ENCODE data around the gene MID2.
"Not testable (repeated sequence)": the region's sequence is repeated elsewhere in the genome, so short reads cannot be mapped to it uniquely, and the experiment has no call there.

The MID2 gene

GRCh38 chrX:107848591-107848990, 22.9 kb downstream of the MID2 start:
- H3K27me3 Mint-ChIP-seq (ENCODE audit: low read depth, poor library complexity): no peaks in the 10 kb centered on the region
- no peak overlapping the region for H3K4me3 Mint-ChIP-seq
- no peak for DNase-seq
- TF ChIP-seq CTCF (IDR thresholded peaks at IDR 0.05): no peak
- H3K4me1 Mint-ChIP-seq: no peaks in the 10 kb centered on the region
- peaks cover 16% of the 10 kb centered on the region for H3K9me3 Mint-ChIP-seq
- H3K27ac Mint-ChIP-seq: no peak overlapping the region
- no peaks in the 10 kb centered on the region for H3K36me3 Mint-ChIP-seq (ENCODE audit: low read depth)

DNA sequence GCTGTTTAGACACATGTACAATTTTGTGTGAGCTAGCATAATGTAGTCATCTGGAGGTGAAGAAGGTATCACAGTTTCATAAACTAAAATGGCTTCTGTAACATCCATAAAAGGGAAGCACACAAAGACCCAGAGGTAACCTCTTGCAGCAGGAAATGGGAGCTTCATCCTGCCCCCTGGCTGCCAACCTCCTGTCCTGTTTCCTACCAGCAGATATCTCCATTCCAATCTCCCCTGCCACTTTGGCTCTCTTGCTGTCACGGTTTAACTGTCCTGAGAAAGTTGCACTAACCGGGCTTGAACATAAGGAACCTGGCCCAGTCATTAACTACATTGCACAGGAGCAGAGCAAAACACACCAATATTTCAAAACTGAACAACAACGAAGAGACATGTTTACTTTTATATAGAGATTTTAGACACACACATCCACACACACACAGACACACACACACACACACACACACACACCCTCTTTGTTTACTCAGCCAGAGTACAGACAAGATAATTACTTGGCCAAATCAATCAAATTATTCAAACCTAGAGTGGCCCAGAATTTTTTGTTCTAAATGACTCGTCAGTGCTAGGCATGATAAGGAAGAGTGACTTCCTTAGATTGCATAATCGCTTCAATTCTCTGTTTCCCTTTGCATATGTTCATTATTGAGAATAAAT, 24.2 kb downstream of the MID2 start:
- H3K36me3 Mint-ChIP-seq (ENCODE audit: low read depth): no peaks in the 10 kb centered on the region
- no peak for DNase-seq

DNA sequence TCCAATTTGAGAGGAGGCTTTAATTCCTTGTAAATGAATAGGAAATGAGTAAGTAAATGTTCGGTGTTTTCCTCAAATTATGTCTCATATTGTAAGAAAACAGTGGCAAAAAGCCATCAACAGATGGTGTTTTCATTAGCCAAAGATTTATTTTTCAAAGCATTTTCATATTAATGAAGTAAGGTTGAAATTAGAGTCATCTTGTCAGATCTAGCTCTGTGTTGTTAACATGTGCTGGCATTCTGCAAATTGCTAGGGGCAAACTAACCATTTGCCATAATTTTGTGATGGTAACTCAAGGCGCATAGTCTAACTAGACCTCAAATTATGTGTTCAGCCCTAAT, 24.7 kb downstream of the MID2 start:
- no peaks in the 10 kb centered on the region for H3K27me3 Mint-ChIP-seq (ENCODE audit: low read depth, poor library complexity)
- H3K27ac Mint-ChIP-seq: no peak overlapping the region
- H3K4me3 Mint-ChIP-seq: no peak overlapping the region
- H3K4me1 Mint-ChIP-seq: no peaks in the 10 kb centered on the region
- H3K9me3 Mint-ChIP-seq: peaks cover 16% of the 10 kb centered on the region
- TF ChIP-seq CTCF (IDR thresholded peaks at IDR 0.05): no peak
- DNase-seq: no peak
- no peaks in the 10 kb centered on the region for H3K36me3 Mint-ChIP-seq (ENCODE audit: low read depth)

More for the DNA sequence above, 24.2 kb downstream of the MID2 start:
- H3K4me3 Mint-ChIP-seq: no peak overlapping the region
- no peaks in the 10 kb centered on the region for H3K4me1 Mint-ChIP-seq
- no peak overlapping the region for H3K27ac Mint-ChIP-seq
- H3K9me3 Mint-ChIP-seq: peaks cover 16% of the 10 kb centered on the region
- no peaks in the 10 kb centered on the region for H3K27me3 Mint-ChIP-seq (ENCODE audit: low read depth, poor library complexity)
- no peak for TF ChIP-seq CTCF (IDR thresholded peaks at IDR 0.05)

DNA sequence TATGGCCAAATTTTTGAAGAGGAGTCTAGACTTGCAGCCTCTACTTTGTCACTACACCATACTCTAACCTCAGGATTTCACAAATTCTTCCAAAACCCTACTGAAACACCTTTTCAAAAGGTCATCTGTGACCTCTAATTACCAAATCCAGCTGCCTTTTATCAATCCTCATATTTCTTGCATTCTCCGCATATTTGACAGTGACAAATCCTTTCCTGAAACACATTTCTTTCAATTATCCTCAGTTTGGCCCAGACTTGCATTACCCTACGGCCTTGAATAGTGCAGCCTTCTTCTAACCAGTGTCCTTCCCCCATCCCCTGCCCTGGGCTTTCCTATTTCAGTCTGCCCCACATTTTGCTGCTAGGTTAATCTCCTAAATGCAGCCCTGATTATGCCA, 25.5 kb downstream of the MID2 start:
- no peak overlapping the region for H3K27ac Mint-ChIP-seq
- H3K36me3 Mint-ChIP-seq (ENCODE audit: low read depth): no peaks in the 10 kb centered on the region
- H3K9me3 Mint-ChIP-seq: peaks cover 16% of the 10 kb centered on the region
- no peaks in the 10 kb centered on the region for H3K27me3 Mint-ChIP-seq (ENCODE audit: low read depth, poor library complexity)
- DNase-seq: no peak
- no peaks in the 10 kb centered on the region for H3K4me1 Mint-ChIP-seq
- no peak overlapping the region for H3K4me3 Mint-ChIP-seq
- no peak for TF ChIP-seq CTCF (IDR thresholded peaks at IDR 0.05)

DNA sequence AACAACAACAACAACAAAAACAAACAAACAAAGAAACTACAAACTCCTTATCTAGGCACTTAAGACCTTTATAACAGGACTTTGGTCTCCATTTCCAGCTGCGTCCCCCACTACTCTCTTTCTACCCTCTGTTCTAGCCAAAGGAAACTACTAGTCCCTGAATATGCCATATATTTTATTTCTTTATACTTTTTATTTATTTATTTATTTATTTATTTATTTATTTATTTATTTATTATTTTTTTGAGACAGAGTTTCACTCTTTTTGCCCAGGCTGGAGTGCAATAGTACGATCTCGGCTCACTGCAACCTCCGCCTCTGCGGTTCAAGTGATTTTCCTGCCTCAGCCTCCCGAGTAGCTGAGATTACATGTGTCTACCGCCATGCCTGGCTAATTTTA, 26.0 kb downstream of the MID2 start:
- not testable (repeated sequence) for H3K27ac Mint-ChIP-seq; H3K36me3 Mint-ChIP-seq (ENCODE audit: low read depth); H3K4me1 Mint-ChIP-seq; H3K27me3 Mint-ChIP-seq (ENCODE audit: low read depth, poor library complexity); DNase-seq; H3K4me3 Mint-ChIP-seq
- peaks cover 17% of the 10 kb centered on the region for H3K9me3 Mint-ChIP-seq

- H3K27ac Mint-ChIP-seq: no peak overlapping the region
- no peaks in the 10 kb centered on the region for H3K4me1 Mint-ChIP-seq
- H3K27me3 Mint-ChIP-seq (ENCODE audit: low read depth, poor library complexity): no peaks in the 10 kb centered on the region
- no peaks in the 10 kb centered on the region for H3K36me3 Mint-ChIP-seq (ENCODE audit: low read depth)
- no peak for TF ChIP-seq CTCF (IDR thresholded peaks at IDR 0.05)
- no peak for DNase-seq
- no peak overlapping the region for H3K4me3 Mint-ChIP-seq
- H3K9me3 Mint-ChIP-seq: peaks cover 23% of the 10 kb centered on the region
Observed at GRCh38 chrX:107856289-107856688, 30.6 kb downstream of the MID2 start.

DNA sequence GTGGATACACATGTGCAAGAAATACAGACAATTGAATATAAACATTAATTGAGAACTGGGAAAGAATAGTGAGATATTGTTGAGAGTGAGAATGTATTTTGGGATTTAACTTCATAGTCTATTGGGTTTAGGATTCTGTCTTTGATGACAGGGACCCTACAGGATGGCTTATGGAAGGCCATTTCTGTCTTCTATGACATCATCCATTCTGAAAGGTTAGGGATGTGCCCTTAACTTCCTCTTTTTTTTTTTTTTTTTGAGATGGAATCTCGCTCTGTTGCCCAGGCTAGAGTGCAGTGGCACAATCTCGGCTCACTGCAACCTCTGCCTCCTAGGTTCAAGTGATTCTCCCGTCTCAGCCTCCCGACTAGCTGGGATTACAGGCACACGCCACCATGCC, 31.4 kb downstream of the MID2 start:
- peaks cover 26% of the 10 kb centered on the region for H3K9me3 Mint-ChIP-seq

More for the DNA sequence above, 31.4 kb downstream of the MID2 start:
- not testable (repeated sequence) for H3K36me3 Mint-ChIP-seq (ENCODE audit: low read depth); H3K27me3 Mint-ChIP-seq (ENCODE audit: low read depth, poor library complexity); H3K4me1 Mint-ChIP-seq; H3K27ac Mint-ChIP-seq; H3K4me3 Mint-ChIP-seq; DNase-seq
